NT2/D1 (cell line): ENCODE results near the gene C3orf22.

ENCODE experiments used
- SUZ12 ChIP-seq: IDR thresholded peaks from 2 replicates; pipeline ENCODE4 v1.6.1; 2011; ENCODE audit not compliant: insufficient read length, insufficient read depth; ENCODE audit errors: extremely low read depth
- YY1 ChIP-seq: IDR thresholded peaks from 2 replicates; pipeline ENCODE4 v1.6.1; 2011; ENCODE audit not compliant: insufficient read length, insufficient read depth
- ZNF274 ChIP-seq: IDR thresholded peaks from 2 replicates; pipeline ENCODE4 v1.6.1; 2011; ENCODE audit warnings: mild to moderate bottlenecking, low read depth, low read length

- TF ChIP-seq YY1 = no peak
- TF ChIP-seq SUZ12 = no peak
- TF ChIP-seq ZNF274 = no peak
Measured at GRCh38 chr3:126581569-126581968, 22.8 kb upstream of the C3orf22 start.
